Amygdala (tissue), 56 donors: ENCODE results near the gene CEP131.

Experiments used
- DNase-seq, 56 donors: peaks; one replicate each; lab custom pipeline; 2025; lab: John Stamatoyannopoulos, UW

Gene CEP131

DNA sequence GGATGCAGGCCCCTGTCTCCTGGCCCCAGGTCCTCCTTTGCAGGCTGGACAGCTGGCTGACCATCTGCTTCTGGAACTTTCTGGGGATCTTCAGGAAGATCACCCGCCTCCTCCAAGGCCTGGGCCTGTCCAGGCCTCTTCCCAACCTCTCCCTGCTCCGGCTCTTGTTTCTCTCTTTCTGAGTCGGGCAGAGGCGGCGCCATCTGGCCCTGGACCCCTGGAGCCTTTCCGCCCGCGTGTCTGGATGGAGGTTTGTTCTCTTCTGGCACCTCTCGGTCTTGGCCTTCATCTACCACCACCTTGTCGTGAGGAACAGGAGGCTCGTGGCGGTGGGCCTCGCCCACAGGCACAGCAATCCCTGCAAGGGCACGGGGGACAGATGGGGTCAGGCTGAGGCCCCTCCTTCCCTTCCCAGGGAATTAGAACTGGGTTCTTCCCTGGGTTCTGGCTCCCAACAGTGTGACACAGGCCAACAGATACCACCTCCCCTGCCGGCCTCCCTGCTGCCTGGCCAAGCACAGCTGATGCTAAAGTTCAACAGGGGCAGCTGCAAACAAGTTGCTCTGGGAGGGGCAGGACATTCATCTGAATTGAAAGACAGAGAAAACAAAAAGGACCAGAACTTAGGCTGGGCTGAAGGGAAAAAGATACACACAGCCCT lies 29.7 kb upstream of the CEP131 start:
- no peak for DNase-seq

DNA sequence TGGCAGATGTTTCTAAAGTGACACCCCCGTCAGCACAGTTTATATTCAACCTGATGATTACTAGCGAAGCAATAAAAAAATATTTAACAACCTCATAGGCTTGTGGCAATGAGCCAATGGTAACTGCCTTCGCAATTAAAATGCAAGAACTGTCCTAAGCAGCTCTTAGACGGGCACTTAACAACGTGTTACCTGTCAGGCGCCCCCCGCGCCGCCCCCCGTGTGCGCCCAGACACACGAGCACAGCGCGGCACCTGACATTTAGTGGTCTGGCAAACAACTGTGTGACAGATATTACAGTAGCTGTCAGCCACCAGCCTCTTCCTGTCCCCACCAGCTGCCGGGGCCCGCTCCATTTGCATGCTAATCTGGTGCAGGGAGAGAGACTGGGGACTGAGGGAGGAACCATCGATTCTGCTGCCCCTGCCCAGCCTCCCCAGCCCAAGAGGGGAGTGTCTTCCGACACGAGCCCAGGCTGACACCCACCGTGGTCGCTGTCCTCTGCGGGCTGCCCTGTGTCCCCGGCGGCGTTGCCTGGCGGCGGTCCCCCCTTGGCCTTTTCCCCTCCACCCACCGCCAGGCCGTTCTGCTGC lies 29.0 kb upstream of the CEP131 start:
- DNase-seq: peak in 2 of 56 donors; percentile 13 to 21

DNA sequence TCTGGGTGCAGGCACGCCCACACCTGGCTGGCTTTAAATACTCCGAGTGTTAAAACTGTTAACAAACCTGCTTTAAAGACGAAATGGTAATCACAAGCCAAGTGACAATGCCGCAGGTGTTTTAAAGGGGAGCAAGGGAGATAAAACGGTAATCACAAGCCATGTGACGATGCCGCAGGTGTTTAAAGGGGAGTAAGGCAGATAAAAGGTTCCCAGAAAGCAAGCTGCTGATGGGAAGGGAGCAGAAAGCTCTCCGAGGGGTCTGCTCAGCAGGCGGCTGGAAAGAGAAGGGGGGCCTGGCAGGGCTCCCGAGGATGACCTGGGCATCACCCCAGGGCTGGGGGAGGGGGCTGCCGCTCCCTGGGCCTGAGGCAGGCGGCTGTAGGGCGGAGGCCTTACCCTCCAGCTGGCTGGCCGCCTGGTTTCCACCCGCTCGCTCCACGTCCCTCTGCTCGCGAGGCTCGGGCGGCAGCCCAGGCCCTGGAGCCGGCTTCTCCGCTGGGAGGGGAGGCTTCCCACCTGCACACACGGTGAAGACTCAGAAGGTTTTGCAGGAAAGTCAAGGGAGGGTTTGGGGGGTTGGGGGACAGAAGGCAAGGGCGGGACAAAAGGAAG lies 28.4 kb upstream of the CEP131 start:
- DNase-seq: no peak

DNA sequence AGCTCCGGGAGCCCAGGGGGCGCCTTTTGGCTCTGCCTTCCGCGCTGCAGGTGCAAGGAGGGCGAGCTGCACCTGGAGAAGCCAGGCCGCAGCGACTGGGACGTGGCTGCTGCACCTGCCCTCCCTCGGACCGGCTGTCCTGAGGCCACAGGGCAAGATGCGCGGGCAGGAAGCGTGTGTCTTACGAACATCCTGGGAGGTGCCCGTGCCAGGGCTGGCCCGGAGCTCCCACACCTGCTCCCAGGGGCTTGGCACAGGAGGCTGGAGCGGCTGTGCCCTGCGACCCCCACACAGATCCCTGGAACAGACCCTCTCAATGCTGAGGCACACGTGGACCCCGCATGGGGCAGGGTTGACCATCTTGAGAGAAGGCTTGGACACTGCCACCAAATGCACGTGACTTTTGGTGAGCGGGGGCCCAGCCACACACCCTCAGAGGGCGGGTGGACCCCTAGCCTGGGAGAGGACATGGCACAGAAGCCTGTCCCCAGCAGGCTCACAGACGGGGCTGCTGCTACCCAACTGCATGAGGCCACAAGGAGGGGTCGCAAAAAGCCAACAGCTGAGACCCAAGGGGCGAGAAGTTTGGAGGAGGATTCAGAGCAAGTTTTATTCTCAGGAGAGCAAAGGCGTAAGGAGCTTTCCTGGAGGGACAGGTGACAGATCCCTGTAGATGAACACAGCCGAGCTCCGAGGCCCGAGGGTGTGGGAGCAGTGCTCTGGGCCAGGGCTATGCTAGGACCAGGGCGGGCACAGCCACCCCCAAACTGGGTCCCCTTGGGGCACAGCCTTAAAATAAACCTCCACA lies 27.7 kb upstream of the CEP131 start:
- DNase-seq: no peak

DNA sequence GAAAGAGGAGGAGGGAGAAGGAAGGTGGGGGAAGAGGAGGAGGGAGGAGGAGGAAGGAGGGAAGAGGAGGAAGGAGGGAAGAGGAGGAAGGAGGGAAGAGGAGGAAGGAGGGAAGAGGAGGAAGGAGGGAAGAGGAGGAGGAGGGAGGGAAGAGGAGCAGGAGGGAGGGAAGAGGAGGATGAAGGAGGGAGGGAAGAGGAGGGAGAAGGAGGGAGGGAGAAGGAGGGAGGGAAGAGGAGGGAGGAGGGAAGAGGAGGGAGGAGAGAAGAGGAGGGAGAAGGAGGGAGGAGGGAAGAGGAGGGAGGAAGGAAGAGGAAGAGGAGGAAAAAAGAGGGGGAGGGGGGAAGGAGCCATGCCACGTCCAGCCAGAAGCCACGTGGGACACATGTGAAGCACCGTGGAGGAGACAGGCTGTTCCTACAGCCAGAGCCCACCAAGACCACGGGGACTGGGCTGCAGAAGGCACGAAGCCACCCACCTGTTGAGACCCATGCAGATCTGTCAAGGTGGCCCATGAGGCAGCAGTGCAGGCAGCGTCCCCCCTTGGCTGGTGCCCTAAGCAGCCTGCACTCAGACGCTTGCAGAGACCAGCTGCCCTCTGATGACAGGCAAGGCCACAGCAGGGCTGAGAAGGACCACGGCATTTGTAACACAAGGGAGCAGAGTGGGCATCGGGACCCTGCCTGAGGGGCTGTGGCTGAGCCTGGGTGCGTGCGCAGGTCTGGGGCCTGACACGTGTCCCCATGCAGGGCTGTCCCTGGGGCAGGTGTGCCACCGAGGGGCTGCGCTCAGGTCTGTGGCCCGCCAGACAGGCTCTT lies 26.7 kb upstream of the CEP131 start:
- DNase-seq: no peak

DNA sequence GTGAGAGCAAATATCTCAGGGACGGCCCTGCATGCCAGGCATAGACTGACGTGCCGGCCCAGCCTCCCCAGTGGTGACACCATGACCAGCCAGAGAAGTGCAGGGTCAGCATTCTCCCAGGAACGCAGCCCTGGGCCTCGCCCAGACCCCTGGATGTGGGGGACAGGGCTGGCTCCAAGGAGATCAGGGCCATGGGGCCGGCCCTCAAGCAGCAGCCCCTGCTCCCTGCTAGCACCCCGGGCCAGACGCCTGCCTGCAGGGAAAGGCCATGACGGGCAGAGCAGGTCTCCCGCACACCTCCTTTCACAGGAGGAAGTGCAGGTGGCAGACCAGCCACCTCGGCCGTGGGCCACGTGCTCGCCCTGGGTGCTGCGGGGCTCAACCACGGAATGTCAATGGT lies 25.9 kb upstream of the CEP131 start:
- no peak for DNase-seq

DNA sequence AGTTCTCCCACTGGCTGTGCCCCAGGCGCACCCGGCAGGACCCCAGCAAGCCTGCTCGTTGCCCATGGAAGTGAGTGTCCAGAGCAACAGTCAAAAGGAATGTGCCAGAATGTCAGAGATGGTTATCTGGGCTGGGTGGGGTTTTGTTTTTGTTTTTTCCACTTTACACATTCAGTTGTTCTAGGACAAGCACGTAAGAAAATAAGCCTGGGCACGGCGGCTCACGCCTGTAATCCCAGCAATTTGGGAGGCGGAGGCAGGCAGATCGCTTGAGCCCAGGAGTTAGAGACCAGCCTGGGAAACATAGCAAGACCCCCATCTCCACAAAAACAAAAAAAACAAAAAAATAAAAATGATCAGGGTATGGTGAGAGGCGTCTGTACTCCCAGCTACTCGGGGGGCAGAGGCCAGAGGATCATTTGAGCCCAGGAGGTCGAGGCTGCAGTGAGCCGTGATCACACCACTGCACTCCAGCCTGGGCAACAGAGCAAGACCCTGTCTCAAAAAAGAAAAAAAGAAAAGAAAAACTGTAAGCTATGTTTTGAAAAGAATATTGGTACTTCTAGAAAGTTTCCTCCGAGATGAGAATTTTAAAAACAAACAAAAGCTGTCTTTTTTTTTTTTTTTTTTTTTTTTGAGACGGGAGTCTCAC lies 24.7 kb upstream of the CEP131 start:
- DNase-seq: no peak

DNA sequence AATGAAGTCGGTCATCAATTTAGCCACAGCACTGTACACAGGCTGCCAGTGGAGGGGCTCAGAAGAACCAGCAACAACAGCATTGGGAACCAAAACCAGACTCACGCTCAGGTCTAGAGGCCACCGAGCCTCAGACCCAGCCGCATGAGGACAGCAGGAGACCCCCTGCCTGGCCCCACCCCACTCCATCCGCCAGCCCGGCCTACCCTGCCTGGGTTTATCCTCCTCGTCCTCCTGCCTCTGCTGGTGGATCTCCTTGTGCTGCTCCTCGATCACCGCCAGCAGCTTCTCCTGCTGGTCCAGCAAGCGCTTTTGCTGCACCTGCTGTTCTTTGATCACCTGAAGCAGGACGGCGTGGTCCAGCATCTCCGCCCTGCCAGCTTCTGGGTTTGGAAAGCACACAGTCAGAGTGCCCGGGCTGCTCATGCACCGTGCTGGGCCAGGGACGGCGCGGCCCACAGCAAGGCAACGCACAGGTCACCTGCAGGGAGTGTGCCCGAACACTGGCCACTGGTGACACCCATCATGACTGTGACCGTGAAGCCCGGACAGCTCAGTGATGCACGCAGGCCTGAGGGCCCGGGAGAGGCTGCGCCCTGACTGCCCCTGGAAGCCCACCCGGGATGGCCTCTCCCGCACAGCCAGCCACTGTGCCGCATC lies 24.0 kb upstream of the CEP131 start:
- no peak for DNase-seq

DNA sequence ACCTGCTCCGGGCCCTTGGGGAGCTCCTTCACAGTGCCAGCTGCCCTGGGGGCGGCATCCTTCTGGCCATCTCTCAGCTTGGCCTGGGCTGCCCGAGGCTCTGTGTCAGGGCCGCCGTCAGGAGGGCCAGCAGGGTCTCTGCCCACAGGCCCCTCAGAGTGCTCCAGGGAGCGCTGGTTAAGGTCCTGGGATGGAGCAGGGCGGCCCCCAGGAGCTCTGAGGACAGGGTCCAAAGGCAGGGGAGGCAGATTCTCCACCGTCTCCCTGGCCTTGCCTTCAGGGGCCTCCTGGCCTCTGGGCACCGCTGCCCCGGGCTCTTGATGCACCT lies 23.5 kb upstream of the CEP131 start:
- no peak for DNase-seq

DNA sequence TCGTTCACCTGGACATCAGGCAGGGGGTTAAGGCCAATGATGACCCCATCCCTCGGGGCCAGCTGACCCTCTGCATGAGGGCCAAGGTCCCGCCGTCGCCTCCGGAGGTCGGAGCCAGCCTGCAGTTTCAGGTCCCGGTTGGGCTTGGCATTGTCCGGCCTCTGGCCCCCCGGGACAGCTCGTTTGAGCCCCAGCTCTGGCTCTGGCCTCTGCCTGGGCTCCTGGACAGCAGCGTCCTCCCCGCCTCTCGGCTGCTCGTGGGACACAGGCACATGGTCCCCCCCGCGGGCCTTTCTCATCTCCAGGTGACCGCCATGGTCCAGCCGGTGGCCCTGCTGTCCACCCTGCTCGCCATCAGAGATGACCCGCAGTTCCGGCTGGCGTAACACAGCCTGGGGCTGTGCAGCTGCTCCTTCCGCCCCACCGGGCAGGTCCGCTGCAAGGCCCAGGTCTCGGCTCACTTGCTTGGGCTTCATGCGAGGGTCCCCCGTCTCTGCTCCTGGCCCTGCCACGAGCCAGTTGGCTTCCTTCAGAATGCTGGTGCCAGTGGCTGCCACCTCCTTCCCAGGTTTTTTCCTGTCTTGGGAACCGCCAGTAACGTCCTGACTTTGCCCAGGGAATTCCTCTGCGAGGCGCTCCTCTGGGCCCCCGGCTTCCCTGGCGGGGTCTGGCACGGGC lies 23.0 kb upstream of the CEP131 start:
- no peak for DNase-seq

DNA sequence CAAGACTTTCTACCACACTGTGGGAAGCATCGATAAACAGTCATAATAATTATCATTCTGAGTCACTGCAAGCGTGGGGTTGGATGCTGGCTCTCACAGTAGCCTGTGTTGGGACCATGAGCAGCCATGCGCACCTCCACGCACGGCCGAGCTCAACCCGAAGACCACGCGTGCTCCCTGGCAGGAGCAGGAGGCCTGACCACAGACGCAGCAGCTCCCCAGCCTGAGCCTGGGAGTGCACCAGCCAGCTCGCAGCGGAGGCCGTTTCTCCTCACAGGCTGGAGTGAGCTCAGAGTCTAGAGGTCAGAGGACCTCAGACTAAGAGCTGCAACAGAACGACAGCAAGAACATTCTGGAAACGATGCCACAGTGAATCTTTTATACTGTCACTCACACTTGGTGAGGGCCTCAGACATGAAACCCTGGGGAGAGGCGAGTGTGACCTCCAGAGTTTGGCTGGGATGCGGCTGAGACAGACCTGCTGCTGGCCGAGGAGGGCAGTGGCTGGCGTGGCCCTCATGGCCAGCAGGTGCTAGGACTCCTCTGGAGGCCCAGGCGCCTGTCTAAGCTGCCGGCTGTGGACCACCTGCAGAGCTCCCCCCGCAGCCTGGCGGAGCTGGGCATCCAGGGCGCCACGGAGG lies 22.4 kb upstream of the CEP131 start:
- DNase-seq: peak in 1 of 56 donors; percentile 13

DNA sequence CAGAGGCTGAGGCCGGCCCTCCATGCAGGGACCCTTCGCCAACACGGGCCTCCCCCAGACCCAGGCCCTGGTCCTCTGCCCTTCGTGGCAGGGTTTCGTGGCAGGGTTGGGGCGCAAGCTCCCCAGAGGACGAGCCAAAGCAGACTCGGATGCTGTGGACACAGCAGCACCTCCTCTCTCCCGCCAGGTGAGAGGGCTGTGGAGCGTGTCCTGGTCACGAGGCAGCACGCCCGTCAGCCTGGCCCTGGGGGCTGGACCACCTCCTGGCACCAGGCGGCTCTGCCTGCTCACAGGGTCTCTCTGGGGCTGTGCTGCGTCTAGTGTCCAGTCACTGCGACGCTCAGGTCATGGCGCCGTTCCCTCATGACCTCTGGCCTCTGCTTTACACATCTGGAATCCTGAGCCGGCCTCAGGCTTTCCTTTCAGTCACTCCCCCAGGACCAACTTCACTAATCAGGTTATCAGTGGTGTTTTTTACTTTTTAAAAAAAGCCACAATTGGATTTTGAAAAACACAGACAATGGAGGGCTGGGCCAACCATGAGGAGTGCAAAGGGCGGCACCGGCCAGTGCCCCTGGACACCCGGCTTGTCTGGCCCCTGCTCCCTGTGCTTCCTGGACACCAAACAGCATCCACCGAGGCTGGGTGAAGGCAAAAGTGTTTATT lies 21.7 kb upstream of the CEP131 start:
- DNase-seq: no peak

DNA sequence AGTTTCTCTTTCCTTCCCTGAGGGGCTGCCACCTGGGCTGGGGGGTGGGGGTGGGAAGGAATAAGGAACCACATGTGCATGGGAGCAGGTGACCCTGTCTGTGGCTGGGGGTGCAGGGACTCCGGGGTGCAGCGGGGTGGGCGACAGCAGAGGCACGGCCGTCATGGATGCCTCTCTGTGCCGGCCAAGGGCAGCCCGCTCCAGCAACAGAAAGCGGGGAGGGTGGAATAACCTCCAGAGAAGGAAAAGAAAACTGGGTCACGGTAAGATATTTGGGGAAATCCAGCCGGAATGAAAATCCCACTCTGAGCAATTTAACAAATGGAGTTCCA lies 20.5 kb upstream of the CEP131 start:
- DNase-seq: no peak

DNA sequence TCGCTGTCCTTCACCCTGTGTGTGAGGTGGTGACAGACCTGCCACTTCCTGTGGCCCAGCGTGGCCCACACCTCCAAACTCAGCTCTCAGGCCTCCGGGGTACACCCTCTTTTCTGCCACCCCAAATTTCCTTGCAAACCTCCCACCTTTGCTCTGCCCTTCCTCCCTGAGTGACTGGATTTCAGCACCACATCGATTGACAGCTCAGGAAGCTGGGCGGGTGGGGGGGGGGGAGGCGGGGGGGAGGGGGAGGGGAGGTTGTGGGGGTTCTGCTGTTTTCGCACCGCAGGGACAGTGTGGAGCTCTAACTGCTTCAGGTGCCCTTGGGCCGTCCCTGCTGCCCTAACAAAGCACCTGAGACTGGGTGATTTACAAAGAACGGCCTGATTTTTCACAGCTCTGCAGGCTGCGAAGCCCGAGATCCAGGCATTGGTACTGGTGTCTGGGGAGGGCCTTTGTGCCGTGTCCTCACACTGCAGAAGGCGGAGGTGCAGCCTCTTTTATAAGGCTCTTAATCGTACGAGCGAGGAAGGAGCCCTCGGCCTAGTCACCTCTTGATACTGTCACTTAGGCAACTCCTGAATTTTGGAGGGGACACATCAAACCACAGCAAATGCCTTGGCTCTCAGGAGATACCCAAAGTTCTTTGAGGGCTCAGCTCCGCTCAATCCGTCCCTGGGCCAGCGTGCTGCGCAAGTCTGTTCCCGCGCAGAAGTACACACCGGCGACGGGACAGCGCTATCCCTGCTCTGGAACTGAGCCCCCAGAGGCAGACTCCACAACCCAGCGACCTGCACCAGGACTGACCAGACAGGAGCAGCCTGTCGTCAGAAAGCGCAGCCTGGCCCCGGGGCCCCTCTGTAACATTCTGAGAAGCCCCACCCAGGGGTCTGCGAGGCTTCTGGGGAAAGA lies 19.9 kb upstream of the CEP131 start:
- no peak for DNase-seq

DNA sequence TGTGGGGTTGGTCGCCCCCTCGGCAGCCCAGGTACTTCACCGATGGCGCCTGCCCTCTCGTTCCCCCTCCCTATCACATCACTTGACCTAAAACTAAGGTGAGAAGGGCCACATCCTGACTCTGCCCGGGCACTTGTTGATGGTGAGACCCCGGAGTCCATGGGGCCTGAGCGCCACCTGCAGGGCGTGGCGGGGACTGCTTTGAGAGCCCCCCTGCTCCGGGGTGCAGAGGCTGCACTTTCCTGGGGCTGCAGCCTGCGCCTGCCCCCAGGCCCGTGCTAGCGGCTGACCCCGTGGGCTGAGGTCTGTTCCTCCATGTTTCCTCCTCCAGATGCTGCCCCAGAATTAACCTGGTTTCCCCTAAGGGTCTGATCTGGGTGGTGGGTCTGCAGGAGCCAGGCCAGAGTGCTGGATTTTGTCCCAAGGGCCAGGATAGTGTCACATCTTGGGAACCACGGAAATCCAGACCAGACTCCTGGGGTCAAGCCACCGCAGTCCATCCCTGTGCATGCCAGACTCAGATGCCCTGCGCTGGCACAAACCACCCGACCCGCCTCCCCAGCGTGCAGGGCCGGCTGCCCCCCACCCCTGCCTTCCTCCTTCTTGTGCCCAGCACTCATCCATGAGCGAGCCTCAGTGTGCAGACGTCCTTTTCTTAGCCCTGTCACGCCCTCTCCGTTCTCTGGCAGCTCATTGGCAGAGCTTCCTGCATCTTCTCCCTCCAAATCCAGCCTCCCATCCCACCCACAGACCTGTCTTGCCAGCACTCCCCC lies 19.1 kb upstream of the CEP131 start:
- DNase-seq: peak in 24 of 56 donors; percentile 11 to 71 (median 29)

DNA sequence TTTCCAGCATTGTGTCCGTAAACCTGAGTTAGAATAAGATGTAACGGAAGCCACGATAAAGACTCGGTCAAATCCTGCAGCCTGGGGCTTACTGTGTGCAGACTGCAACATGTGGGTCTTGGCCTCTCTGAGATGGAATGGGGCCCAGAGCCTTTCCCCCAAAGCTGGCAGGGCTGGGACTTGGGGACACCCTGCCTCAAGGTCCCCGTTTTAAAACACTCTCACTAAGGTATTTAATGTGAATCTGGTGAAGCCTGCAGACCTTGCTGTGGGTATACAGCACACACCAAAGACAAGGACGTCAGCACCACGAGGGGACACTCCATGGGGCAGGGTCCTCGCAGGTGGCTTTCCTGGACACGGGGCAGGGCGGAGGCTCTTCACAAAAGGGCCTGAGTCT lies 18.4 kb upstream of the CEP131 start:
- DNase-seq: no peak
